GM12878 (cell line): Measurements from ENCODE around the gene PRDM7. TPM values are rescaled to one million over a fixed set of nuclear protein-coding genes. Genes with fewer than 3 reads are reported as not detected.

Source experiments
- ATAC-seq: fragments of 200-7000 bp; cut with Tn5 transposase; 3 replicates; pipeline ENCODE4 v1.9.1; 2020; ENCODE audit warnings: mild to moderate bottlenecking, moderate library complexity
- BruUV-seq: library from RNA; stranded (reverse); fragments of 400-500 nt; replicated peaks from 2 replicates; lab custom pipeline; 2021; lab: Mats Ljungman, UMichigan
- CTCF ChIA-PET: fragments of 300-600 bp; sonication (Branson Sonifier 250); formaldehyde crosslinking; extraction: SDS; loops from one replicate; lab custom pipeline; 2021; ENCODE audit warnings: inconsistent platforms; lab: Yijun Ruan, JAX
- POLR2A ChIA-PET: fragments of 350-600 bp; formaldehyde crosslinking; extraction: SDS; loops from one replicate; lab custom pipeline; 2021; ENCODE audit warnings: inconsistent platforms; lab: Charles Lee
- RAD21 ChIA-PET: fragments of 300-600 bp; sonication (Branson Sonifier 250); formaldehyde crosslinking; loops from one replicate; lab custom pipeline; 2023; ENCODE audit warnings: antibody characterized with exemption; ENCODE audit not compliant: unreplicated experiment; lab: Charles Lee
- SMC1A ChIA-PET: fragments of 300-600 bp; sonication (Branson Sonifier 250); formaldehyde crosslinking; loops from one replicate; lab custom pipeline; 2023; ENCODE audit not compliant: unreplicated experiment, uncharacterized antibody; lab: Charles Lee
- DNase-seq: peaks from one replicate; pipeline ENCODE4 v3.0.0-alpha.2; 2011; ENCODE audit warnings: low read depth, low spot score
- FAIRE-seq: peaks from 3 replicates; lab custom pipeline; 2011; peaks lifted over from hg19 to GRCh38; lab: Jason Lieb, UNC
- H2AFZ ChIP-seq: 2 replicates; pipeline ENCODE4 v1.6.0; 2011; ENCODE audit warnings: low read depth, low read length, control low read depth; ENCODE audit not compliant: control insufficient read depth
- H3K27ac ChIP-seq: 2 replicates; pipeline ENCODE4 v1.5.1; 2011; ENCODE audit warnings: control low read depth; ENCODE audit not compliant: control insufficient read depth, insufficient read depth
- H3K27me3 ChIP-seq, 2 experiments: replicated peaks in 1 of 2; 2 replicates each; pipeline versions ENCODE4 v1.6.0 to v1.6.1; 2011; ENCODE audit warnings: low read length in 1 of 2; ENCODE audit not compliant: control insufficient read depth in 2 of 2, insufficient read depth in 2 of 2
- H3K36me3 ChIP-seq, 2 experiments: 2 replicates each; pipeline ENCODE4 v1.5.1; 2011; ENCODE audit warnings: low read length in 1 of 2; ENCODE audit not compliant: control insufficient read depth in 2 of 2, insufficient read depth in 2 of 2
- H3K4me1 ChIP-seq: 2 replicates; pipeline ENCODE4 v1.6.1; 2011; ENCODE audit warnings: mild to moderate bottlenecking, low read length, moderate library complexity, mixed read lengths; ENCODE audit not compliant: control insufficient read depth, insufficient read depth
- H3K4me2 ChIP-seq: 2 replicates; pipeline ENCODE4 v1.6.0; 2011; ENCODE audit warnings: control low read depth; ENCODE audit not compliant: control insufficient read depth, insufficient read depth
- H3K4me3 ChIP-seq: fragments of 200-600 bp; sonication (generic); 2 replicates; pipeline ENCODE4 v1.5.1; 2016
- H3K79me2 ChIP-seq: 2 replicates; pipeline ENCODE4 v1.6.0; 2011; ENCODE audit warnings: low read length; ENCODE audit not compliant: control insufficient read depth, insufficient read depth
- H3K9ac ChIP-seq: 2 replicates; pipeline ENCODE4 v1.8.0; 2011; ENCODE audit warnings: low read length, control low read depth, mixed read lengths; ENCODE audit not compliant: control insufficient read depth, insufficient read depth
- H3K9me3 ChIP-seq: replicated peaks from 3 replicates; pipeline ENCODE4 v1.5.1; 2011; ENCODE audit warnings: mild to moderate bottlenecking, low read length; ENCODE audit not compliant: control insufficient read depth, insufficient read depth
- H4K20me1 ChIP-seq: 2 replicates; pipeline ENCODE4 v1.6.0; 2011; ENCODE audit not compliant: control insufficient read depth, insufficient read depth
- IKZF2 ChIP-seq, 2 experiments: fragments of 450-650 bp; IDR thresholded peaks; 2 replicates each; pipeline ENCODE4 v1.6.1; 2017; ENCODE audit warnings: mild to moderate bottlenecking in 2 of 2, moderate library complexity in 2 of 2
- RBBP5 ChIP-seq: fragments of 200-600 bp; sonication (generic); conservative IDR thresholded peaks from 2 replicates; pipeline ENCODE4 v1.6.1; 2016
- TAF1 ChIP-seq: IDR thresholded peaks from 2 replicates; pipeline ENCODE4 v1.6.1; 2011; ENCODE audit warnings: mild to moderate bottlenecking, low read depth, low read length, borderline replicate concordance
- ZNF384 ChIP-seq: IDR thresholded peaks from 2 replicates; pipeline ENCODE4 v1.6.1; 2012; ENCODE audit warnings: low read depth, mild to moderate bottlenecking, low read length, improper control_type of control experiment, borderline replicate concordance
- WGBS: methylation state at CpG from one replicate; pipeline ENCODE4 v1.1.6; 2016; ENCODE audit warnings: low lambda C conversion rate; ENCODE audit not compliant: insufficient replicate concordance, insufficient coverage; ENCODE audit errors: missing lambda C conversion rate; 5-methylcytosine and 5-hydroxymethylcytosine counted together
- in situ Hi-C: fragments of 300-500 bp; cut with MboI; formaldehyde crosslinking; loops from 9 replicates; pipeline ENCODE4 v1.14.3; 2018; ENCODE audit warnings: mixed read lengths
- intact Hi-C: fragments of 100-400 bp; cut with micrococcal nuclease; formaldehyde crosslinking; loops from one replicate; pipeline ENCODE4 v1.14.2; 2022; ENCODE audit not compliant: unreplicated experiment
- polyA plus RNA-seq, 11 experiments: library from polyadenylated mRNA; depleted of rRNA in 4 of 11; unstranded in 6 of 11; stranded (reverse) in 5 of 11; fragments of >200 nt; fragmentation: Nextera tagmentation in 4 of 11; fragmentation: Illumina TruSeq in 1 of 11; extraction: Ambion mirVana in 4 of 11; extraction: Trizol in 1 of 11; gene quantifications; 1 replicate in 1 of 11; 2 replicates in 10 of 11; pipeline versions ENCODE4 v1.2.1 to v1.2.3, GENCODE V29; 2011 to 2016; ENCODE audit warnings: inconsistent platforms in 2 of 11, missing spikeins in 2 of 11, low read depth in 1 of 11
- total RNA-seq, 4 experiments: library from RNA; depleted of rRNA in 3 of 4; stranded (reverse); fragments of >200 nt in 3 of 4; fragmentation: Illumina TruSeq in 1 of 4; extraction: Trizol in 1 of 4; gene quantifications; 2 replicates each; pipeline versions ENCODE4 v1.2.1 to v1.2.3, GENCODE V29; 2013 to 2021
- TF ChIP-seq, protein P1 (sequence below): IDR thresholded peaks from 2 replicates; pipeline ENCODE4 v1.6.1; 2012; ENCODE audit warnings: mild to moderate bottlenecking, low read depth, low read length
- TF ChIP-seq, protein P2 (sequence below): fragments of 450-650 bp; IDR thresholded peaks from 2 replicates; pipeline ENCODE4 v1.6.1; 2017; ENCODE audit warnings: low read depth, mild to moderate bottlenecking, moderate library complexity
- TF ChIP-seq, protein P3 (sequence below): IDR thresholded peaks from 2 replicates; pipeline ENCODE4 v1.6.1; 2012; ENCODE audit warnings: low read depth, low read length, improper control_type of control experiment

The PRDM7 gene
- total and polyA plus RNA-seq, 10 of the 15 experiments (the other 5 are each of a cell fraction or from before 2014, with no cell fraction given) = not detected

DNA sequence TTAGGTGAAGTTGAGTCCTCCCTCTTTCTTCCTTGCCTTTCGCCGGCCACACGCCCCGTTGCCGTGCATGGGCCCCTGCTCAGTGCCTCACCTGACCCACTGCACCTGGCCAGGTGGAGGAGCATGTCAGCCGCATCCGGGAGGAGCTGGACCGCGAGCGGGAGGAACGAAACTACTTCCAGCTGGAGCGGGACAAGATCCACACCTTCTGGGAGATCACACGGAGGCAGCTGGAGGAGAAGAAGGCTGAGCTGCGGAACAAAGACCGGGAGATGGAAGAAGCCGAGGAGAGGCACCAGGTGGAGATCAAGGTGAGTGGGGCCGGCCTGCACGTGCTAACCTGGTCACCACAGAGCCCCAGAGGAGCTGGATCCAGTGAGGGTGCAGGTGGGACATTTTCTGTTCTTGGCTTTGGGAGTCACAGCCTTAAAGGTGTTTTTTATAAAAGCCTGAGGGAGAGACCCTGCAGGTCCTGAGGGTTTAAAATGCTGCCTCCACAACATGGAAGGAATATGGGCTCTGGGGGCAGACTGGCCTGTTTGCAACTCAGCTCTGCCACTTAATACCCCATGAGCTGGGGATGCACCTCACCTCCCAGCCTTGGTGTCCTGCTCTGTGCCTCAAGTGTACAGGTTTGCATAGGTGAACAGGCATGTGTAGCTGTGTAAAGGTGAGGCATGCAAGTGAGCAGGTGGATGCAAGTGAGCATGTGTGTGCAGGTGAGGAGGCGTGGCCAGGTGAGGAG, 45.8 kb downstream of the PRDM7 start (continued):
- TF ChIP-seq, protein P1, sequence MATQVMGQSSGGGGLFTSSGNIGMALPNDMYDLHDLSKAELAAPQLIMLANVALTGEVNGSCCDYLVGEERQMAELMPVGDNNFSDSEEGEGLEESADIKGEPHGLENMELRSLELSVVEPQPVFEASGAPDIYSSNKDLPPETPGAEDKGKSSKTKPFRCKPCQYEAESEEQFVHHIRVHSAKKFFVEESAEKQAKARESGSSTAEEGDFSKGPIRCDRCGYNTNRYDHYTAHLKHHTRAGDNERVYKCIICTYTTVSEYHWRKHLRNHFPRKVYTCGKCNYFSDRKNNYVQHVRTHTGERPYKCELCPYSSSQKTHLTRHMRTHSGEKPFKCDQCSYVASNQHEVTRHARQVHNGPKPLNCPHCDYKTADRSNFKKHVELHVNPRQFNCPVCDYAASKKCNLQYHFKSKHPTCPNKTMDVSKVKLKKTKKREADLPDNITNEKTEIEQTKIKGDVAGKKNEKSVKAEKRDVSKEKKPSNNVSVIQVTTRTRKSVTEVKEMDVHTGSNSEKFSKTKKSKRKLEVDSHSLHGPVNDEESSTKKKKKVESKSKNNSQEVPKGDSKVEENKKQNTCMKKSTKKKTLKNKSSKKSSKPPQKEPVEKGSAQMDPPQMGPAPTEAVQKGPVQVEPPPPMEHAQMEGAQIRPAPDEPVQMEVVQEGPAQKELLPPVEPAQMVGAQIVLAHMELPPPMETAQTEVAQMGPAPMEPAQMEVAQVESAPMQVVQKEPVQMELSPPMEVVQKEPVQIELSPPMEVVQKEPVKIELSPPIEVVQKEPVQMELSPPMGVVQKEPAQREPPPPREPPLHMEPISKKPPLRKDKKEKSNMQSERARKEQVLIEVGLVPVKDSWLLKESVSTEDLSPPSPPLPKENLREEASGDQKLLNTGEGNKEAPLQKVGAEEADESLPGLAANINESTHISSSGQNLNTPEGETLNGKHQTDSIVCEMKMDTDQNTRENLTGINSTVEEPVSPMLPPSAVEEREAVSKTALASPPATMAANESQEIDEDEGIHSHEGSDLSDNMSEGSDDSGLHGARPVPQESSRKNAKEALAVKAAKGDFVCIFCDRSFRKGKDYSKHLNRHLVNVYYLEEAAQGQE = no peak
- TF ChIP-seq, protein P2, sequence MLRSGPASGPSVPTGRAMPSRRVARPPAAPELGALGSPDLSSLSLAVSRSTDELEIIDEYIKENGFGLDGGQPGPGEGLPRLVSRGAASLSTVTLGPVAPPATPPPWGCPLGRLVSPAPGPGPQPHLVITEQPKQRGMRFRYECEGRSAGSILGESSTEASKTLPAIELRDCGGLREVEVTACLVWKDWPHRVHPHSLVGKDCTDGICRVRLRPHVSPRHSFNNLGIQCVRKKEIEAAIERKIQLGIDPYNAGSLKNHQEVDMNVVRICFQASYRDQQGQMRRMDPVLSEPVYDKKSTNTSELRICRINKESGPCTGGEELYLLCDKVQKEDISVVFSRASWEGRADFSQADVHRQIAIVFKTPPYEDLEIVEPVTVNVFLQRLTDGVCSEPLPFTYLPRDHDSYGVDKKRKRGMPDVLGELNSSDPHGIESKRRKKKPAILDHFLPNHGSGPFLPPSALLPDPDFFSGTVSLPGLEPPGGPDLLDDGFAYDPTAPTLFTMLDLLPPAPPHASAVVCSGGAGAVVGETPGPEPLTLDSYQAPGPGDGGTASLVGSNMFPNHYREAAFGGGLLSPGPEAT = no peak
- no peak for TF ChIP-seq RBBP5
- TF ChIP-seq, protein P3, sequence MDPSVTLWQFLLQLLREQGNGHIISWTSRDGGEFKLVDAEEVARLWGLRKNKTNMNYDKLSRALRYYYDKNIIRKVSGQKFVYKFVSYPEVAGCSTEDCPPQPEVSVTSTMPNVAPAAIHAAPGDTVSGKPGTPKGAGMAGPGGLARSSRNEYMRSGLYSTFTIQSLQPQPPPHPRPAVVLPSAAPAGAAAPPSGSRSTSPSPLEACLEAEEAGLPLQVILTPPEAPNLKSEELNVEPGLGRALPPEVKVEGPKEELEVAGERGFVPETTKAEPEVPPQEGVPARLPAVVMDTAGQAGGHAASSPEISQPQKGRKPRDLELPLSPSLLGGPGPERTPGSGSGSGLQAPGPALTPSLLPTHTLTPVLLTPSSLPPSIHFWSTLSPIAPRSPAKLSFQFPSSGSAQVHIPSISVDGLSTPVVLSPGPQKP = no peak

DNA sequence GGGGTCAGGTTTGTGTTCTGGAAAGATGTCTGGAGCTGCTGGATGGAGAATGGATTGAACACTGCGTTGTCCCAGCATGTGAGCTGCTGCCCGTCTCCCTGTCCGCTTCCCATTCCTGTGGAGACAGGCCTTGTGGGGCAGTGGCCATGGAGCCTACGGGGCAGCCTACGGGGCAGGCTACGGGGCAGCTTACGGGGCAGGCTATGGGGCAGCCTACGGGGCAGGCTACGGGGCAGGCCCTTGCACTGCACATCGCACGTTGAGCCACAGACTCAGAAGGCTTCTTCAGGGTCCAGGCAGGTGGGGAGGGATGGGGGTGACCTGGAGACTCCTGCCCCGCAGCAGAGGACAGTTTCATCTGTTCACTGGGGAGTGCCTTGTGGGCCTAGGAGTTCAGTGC, 48.1 kb downstream of the PRDM7 start:
- intact Hi-C loops (no loop called here), in situ Hi-C loops (no loop called here)
- Histone ChIP-seq H3K9me3 (no peaks in the 10 kb centered on the region), H3K79me2 (no peaks in the 10 kb centered on the region), H3K4me1 (no peaks in the 10 kb centered on the region), H4K20me1 (no peaks in the 10 kb centered on the region), H3K4me3 (no peak overlapping the region), H2AFZ (no peak overlapping the region), H3K36me3 (no peaks in the 10 kb centered on the region), H3K4me2 (no peak overlapping the region), H3K27ac (no peak overlapping the region), H3K9ac (no peak overlapping the region), H3K27me3 (no peaks in the 10 kb centered on the region)
- ChIA-PET SMC1A (no interaction called here), POLR2A (no interaction called here), RAD21 (no interaction called here), CTCF (no interaction called here)
- ATAC-seq (no peak), DNase-seq (no peak), FAIRE-seq (no peak)
- no TSS peak for BruUV-seq
- TF ChIP-seq TAF1 (no peak), IKZF2 (IDR thresholded peaks at IDR 0.05) (no peak), ZNF384 (no peak)
- 73% methylated on average over 12 of the region's 12 CpGs for WGBS
